Measurements from ENCODE around the gene MYO1B.

DNA sequence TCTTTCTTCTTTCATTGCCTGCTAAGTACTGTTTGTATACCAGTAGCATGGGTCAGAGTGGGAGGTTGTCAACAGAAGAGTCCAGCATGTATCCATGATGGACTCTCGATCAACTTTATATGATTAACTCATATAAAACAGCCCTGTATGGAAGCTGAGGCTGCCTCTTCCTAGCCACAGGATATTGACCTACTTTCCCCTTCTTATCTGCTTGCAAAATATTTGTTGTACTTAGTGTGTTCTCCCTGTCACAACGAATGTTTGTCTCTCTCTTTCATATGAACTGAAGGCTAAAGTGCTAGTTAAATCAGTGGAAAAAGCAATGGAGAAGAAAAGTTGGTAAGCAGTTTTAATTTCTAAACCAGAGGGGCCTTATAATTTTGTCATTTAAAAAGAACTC, 17.8 kb downstream of the MYO1B start:
- TF ChIP-seq CTCF (IDR thresholded peaks at IDR 0.05; ENCODE audit: low read length) (no peak), EZH2 (IDR thresholded peaks at IDR 0.05; ENCODE audit: borderline replicate concordance, low read length) (no peak)
